Gastroesophageal sphincter (tissue), 3 donors: Measurements from ENCODE around the gene KLC1.

Experiments
- CTCF ChIP-seq, 4 experiments: fragments of 200-600 bp in 2 of 4; fragments of 450-650 bp in 2 of 4; sonication (generic) in 1 of 4; IDR thresholded peaks; one replicate each; pipeline ENCODE4 v1.5.1; 2017 to 2019; ENCODE audit warnings: antibody characterized with exemption in 4 of 4, mild to moderate bottlenecking in 2 of 4, moderate library complexity in 2 of 4
- POLR2A ChIP-seq, 2 donors: fragments of 450-650 bp; IDR thresholded peaks; one replicate each; pipeline ENCODE4 v1.6.1; 2017; ENCODE audit warnings: antibody characterized with exemption in 2 of 2, mild to moderate bottlenecking in 2 of 2, moderate library complexity in 1 of 2
- POLR2AphosphoS5 ChIP-seq: sonication (generic); formaldehyde crosslinking; IDR thresholded peaks from one replicate; pipeline ENCODE4 v1.6.1; 2017; ENCODE audit warnings: antibody characterized with exemption

- TF ChIP-seq CTCF (IDR thresholded peaks at IDR 0.05) (no peak), POLR2AphosphoS5 (no peak), POLR2A (IDR thresholded peaks at IDR 0.05) (no peak)
These were observed 33.6 kb downstream of the KLC1 start for GRCh38 chr14:103662591-103662990.
